Activated naive CD4-positive, alpha-beta T cell treated with anti-CD3 and anti-CD28 coated beads for 36 hours (primary cell): ENCODE measurements around the gene PFKFB3. TPM values are rescaled to one million over a fixed set of nuclear protein-coding genes. Genes with fewer than 3 reads are reported as not detected.
"Not testable (repeated sequence)": the region's sequence is repeated elsewhere in the genome, so short reads cannot be mapped to it uniquely, and the experiment has no call there.

Source experiments
- CTCF ChIA-PET: fragments of 350-600 bp; sonication (Branson Sonifier 250); formaldehyde crosslinking; loops from one replicate; lab custom pipeline; 2021; ENCODE audit warnings: antibody characterized with exemption; lab: Charles Lee
- DNase-seq: peaks from one replicate; pipeline ENCODE4 v3.0.0-alpha.2; 2020
- H3K27ac Mint-ChIP-seq: one replicate; pipeline ENCODE4 v1.8.0; 2021; ENCODE audit warnings: mild to moderate bottlenecking, mixed read lengths
- H3K27me3 Mint-ChIP-seq: one replicate; pipeline ENCODE4 v1.8.0; 2021; ENCODE audit warnings: low read depth, mixed read lengths
- H3K36me3 Mint-ChIP-seq: one replicate; pipeline ENCODE4 v1.8.0; 2021; ENCODE audit warnings: low read depth, mixed read lengths
- H3K4me1 Mint-ChIP-seq: one replicate; pipeline ENCODE4 v1.8.0; 2021; ENCODE audit warnings: low read depth, mixed read lengths
- H3K4me3 Mint-ChIP-seq: one replicate; pipeline ENCODE4 v1.8.0; 2021; ENCODE audit warnings: mild to moderate bottlenecking, moderate library complexity, mixed read lengths
- H3K9me3 Mint-ChIP-seq: one replicate; pipeline ENCODE4 v1.8.0; 2021; ENCODE audit warnings: mixed read lengths
- intact Hi-C: fragments of 100-400 bp; cut with micrococcal nuclease; formaldehyde crosslinking; loops from one replicate; pipeline ENCODE4 v1.15.1; 2023
- total RNA-seq, 2 experiments: library from RNA; stranded (reverse); gene quantifications; one replicate each; pipeline ENCODE4 v1.2.3, GENCODE V29; 2021

PFKFB3 gene
- total RNA-seq, 2 experiments from 2014 or later, result 87.7 to 88.5 TPM

DNA sequence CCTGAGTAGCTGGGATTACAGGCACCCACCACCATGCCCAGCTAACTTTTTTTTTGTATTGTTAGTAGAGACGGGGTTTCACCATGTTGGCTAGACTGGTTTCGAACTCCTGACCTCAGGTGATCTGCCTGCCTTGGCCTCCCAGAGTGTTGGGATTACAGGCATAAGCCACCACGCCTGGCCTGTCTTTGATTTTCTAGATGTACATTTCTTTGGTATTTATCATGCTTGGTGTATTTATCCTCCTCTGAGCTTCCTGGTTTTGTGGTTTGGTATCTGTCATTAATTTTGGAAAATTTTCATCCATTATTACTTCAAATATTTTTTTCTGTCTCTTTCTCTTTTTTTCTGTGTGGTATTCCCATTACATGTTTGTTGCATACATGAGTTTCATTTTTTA, 87.9 kb downstream of the PFKFB3 start:
- H3K4me3 Mint-ChIP-seq, H3K27ac Mint-ChIP-seq, H3K36me3 Mint-ChIP-seq, H3K9me3 Mint-ChIP-seq, DNase-seq, H3K27me3 Mint-ChIP-seq: not testable (repeated sequence)
- H3K4me1 Mint-ChIP-seq, result peaks cover 41% of the 10 kb centered on the region
- CTCF ChIA-PET, result interaction anchor here (0.6 to 1.5 kb wide), 4 partner anchors 10 to 204 kb away, joined by 3 to 5 read pairs (median 4); no protein-coding TSS in a partner anchor
- intact Hi-C loops, result loop anchor here (1.0 kb wide), 1 partner anchor 15 kb away; no protein-coding TSS in a partner anchor

DNA sequence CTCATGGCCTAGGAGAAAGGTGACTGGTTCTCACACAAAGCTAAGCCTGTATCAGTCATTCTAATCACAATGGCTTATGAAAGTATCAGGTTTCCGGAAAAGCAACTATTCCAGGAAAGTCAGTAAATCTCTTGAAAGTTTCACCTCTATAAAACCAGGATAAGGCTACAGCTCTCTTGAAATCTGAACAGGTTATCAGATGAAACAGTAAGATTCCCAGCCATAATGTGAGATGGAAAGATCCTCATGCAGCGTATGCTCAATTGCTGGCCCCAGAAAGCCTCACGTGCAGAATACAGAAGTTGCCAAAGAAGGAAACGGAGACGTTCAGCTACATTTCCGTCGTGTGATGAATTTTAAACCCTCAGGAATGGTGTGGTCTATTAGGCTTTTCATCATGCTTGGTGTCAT, 90.0 kb downstream of the PFKFB3 start:
- Mint-ChIP-seq H3K27ac (peak overlapping the region; percentile 70), H3K36me3 (peaks cover 10% of the 10 kb centered on the region), H3K4me1 (peaks cover 55% of the 10 kb centered on the region), H3K9me3 (peaks cover 5% of the 10 kb centered on the region), H3K4me3 (no peak overlapping the region), H3K27me3 (no peaks in the 10 kb centered on the region)
- intact Hi-C loops, result no loop called here
- no peak for DNase-seq
- CTCF ChIA-PET, result interaction anchor here (1.4 kb wide), 1 partner anchor 17 kb away, joined by 4 read pairs; no protein-coding TSS in a partner anchor

DNA sequence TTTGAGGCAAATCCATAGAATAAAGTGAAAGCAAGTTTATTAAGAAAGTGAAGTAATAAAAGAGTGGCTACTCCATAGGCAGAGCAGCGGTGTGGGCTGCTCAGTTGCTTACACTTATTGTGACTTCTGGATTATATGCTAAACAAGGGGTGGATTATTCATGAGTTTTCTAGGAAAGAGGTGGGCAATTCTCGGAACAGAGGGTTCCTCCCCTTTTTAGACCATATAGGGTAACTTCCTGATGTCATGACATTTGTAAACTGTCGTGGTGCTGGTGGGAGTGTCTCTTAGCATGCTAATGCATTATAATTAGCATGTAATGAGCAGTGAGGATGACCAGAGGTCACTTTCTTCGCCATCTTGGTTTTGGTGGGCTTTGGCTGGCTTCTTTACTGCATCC, 93.7 kb downstream of the PFKFB3 start:
- H3K27me3 Mint-ChIP-seq, H3K36me3 Mint-ChIP-seq: not testable (repeated sequence)
- peak; percentile 18 for DNase-seq

DNA sequence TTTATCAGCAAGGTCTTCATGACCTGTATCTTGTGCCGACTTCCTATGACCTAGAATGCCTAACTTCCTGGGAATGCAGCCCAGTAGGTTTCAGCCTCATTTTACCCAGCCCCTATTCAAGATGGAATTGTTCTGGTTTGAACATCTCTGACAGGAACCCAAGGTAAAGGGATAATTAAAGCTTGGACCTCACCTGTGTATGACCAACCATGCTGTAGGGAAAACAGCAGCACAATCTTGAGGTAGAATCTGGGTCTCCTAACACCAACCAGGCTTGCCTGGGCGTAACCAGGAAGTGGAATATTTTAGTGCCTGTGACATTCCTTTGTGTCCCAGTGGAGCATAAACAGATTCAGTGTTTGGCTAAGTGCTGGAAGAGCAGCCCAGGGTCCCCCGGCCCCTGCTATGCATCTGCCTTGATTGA, 94.1 kb downstream of the PFKFB3 start:
- Mint-ChIP-seq H3K4me3 (no peak overlapping the region), H3K4me1 (peaks cover 76% of the 10 kb centered on the region), H3K9me3 (peaks cover 5% of the 10 kb centered on the region), H3K27ac (peak overlapping the region; percentile 88), H3K36me3 (peaks cover 10% of the 10 kb centered on the region), H3K27me3 (no peaks in the 10 kb centered on the region)
- intact Hi-C loops, result loop anchor here (5.0 kb wide), 1 partner anchor 95 kb away; the partner anchor contains the start of gene PFKFB3
- CTCF ChIA-PET, result interaction anchor here (1.0 kb wide), 1 partner anchor 105 kb away, joined by 6 read pairs; no protein-coding TSS in a partner anchor
- DNase-seq, result no peak

More for the DNA sequence above, 93.7 kb downstream of the PFKFB3 start:
- H3K4me3 Mint-ChIP-seq, CTCF ChIA-PET, H3K9me3 Mint-ChIP-seq: not testable (repeated sequence)
- intact Hi-C loops, result loop anchor here (5.0 kb wide), 1 partner anchor 94 kb away; the partner anchor contains the start of gene PFKFB3
- H3K4me1 Mint-ChIP-seq, result peaks cover 79% of the 10 kb centered on the region
- H3K27ac Mint-ChIP-seq, result peak overlapping the region; percentile 88

DNA sequence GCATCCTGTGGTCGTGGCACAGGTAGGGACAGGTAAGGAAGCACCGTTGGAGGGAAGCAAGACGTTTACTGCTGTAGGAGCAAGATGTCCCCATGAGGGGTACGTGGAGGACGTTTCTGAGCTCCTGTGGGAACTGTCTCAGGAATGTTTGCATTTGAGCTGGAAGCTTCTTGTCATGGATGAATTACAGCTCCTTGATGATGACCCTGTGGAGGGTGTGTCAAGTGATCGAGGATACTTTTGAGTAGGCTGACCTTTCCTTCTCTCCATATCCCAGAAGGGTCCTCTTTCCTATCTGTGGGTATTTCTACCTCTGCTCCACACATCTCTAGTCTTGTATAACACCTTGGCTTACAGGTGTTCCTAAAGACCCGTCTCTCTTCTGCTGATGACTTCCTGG, 94.8 kb downstream of the PFKFB3 start:
- intact Hi-C loops, result loop anchor here (5.0 kb wide), 1 partner anchor 95 kb away; the partner anchor contains the start of gene PFKFB3
- peaks cover 70% of the 10 kb centered on the region for H3K4me1 Mint-ChIP-seq
- CTCF ChIA-PET, result interaction anchor here (1.0 to 1.2 kb wide), 2 partner anchors 22 to 104 kb away, joined by 3 to 6 read pairs; no protein-coding TSS in a partner anchor
- no peak for DNase-seq
- H3K9me3 Mint-ChIP-seq, result peaks cover 5% of the 10 kb centered on the region
- H3K4me3 Mint-ChIP-seq, result no peak overlapping the region
- H3K27me3 Mint-ChIP-seq, result no peaks in the 10 kb centered on the region
- H3K36me3 Mint-ChIP-seq, result peaks cover 10% of the 10 kb centered on the region
- peak overlapping the region; percentile 6 for H3K27ac Mint-ChIP-seq

DNA sequence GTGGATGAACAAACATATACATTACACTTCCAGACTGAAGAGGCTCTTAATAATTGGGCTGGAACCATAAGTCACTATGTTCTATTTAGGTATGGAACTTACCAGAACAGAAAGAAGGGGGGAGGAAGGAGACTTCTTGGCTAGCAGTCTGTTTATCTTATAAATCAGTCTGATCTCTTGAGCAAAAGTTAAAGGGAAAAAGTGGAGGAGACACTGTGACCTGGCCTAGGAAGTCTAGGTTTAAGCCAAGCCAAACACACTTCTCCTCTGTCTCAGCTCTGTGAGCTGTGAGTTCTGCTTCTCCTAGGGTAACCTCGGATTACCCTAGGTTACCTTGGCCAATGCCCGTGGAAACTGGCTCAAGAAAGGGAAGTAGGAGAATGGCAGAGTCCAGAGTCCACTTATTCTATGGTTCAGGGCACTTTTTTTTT, 95.2 kb downstream of the PFKFB3 start:
- Mint-ChIP-seq H3K27me3 (no peaks in the 10 kb centered on the region), H3K9me3 (peaks cover 5% of the 10 kb centered on the region), H3K27ac (peak overlapping the region; percentile 10), H3K4me1 (peaks cover 66% of the 10 kb centered on the region), H3K36me3 (peaks cover 10% of the 10 kb centered on the region), H3K4me3 (no peak overlapping the region)
- DNase-seq, result no peak
- intact Hi-C loops, result loop anchor here (5.0 kb wide), 1 partner anchor 96 kb away; the partner anchor contains the start of gene PFKFB3
- CTCF ChIA-PET, result interaction anchor here (1.0 to 1.2 kb wide), 2 partner anchors 23 to 104 kb away, joined by 3 to 6 read pairs; no protein-coding TSS in a partner anchor

DNA sequence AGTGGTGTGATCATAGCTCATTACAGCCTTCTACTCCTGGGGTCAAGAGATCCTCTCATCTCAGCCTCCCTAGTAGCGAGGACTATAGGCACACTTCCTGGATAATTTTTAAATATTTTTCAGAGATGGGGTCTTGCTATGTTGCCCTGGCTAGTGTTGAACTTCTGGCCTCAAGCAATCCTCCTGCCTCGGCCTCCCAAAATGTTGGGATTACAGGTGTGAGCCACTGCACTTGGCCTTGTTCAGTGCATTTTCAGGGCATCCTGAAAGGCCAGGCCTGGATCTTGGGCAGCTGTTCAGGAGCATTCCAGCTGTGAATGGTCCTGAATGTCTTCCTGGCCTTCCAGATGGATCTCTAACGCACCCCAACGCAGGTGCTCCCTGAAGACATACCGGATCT, 95.7 kb downstream of the PFKFB3 start:
- DNase-seq, result no peak
- H3K9me3 Mint-ChIP-seq, result peaks cover 5% of the 10 kb centered on the region
- peaks cover 64% of the 10 kb centered on the region for H3K4me1 Mint-ChIP-seq
- CTCF ChIA-PET, result interaction anchor here (1.2 kb wide), 1 partner anchor 23 kb away, joined by 3 read pairs; no protein-coding TSS in a partner anchor
- H3K36me3 Mint-ChIP-seq, result peaks cover 10% of the 10 kb centered on the region
- no peak overlapping the region for H3K4me3 Mint-ChIP-seq
- H3K27ac Mint-ChIP-seq, result peak overlapping the region; percentile 91
- intact Hi-C loops, result loop anchor here (5.0 kb wide), 1 partner anchor 96 kb away; the partner anchor contains the start of gene PFKFB3
- no peaks in the 10 kb centered on the region for H3K27me3 Mint-ChIP-seq

DNA sequence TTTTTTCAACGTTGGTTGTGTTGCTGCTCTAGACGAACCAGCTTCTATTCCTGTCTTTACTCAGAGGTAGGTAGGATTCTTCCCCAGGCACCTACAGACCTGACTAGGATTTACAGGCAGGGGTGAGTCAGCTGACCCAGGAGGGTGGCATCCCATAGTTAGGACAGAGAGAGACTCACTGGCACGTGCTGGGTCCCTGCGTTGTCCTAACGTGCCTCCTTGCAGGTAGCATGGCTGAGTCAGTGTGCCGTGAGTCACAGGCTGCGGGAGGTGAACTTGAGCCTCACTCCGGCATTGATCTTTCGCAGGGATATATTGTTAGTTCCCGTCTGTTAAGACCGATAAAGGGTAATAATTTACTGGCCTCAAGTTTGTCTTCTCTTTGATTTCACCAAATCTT, 96.5 kb downstream of the PFKFB3 start:
- DNase-seq, result peak; percentile 62
- Mint-ChIP-seq H3K36me3 (peaks cover 4% of the 10 kb centered on the region), H3K27me3 (no peaks in the 10 kb centered on the region), H3K4me1 (peaks cover 60% of the 10 kb centered on the region), H3K4me3 (peak overlapping the region; percentile 16), H3K27ac (peak overlapping the region; percentile 91), H3K9me3 (peaks cover under 1% of the 10 kb centered on the region)
- intact Hi-C loops, result loop anchor here (5.0 kb wide), 1 partner anchor 97 kb away; the partner anchor contains the start of gene PFKFB3
- CTCF ChIA-PET, result no interaction called here

DNA sequence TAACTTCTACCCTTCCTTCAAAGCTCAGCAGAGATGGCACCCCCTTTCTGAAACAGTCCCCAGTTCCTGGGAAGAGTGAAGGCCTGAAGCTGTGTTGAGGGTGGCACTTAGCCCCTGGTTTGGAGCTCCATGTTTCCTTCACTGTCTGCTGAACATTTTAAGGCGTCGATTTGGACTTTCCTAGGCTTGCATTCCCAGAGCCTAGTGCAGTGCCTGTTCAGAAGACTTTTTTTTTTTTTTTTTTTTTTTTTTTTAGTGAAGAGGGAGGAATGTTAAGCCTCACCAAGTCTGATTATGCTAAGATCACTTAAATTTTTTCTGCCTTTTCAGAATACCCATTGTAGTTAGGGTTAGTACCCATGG, 97.0 kb downstream of the PFKFB3 start:
- Mint-ChIP-seq H3K4me3 (peak overlapping the region; percentile 35), H3K4me1 (peaks cover 55% of the 10 kb centered on the region), H3K27me3 (no peaks in the 10 kb centered on the region), H3K27ac (peak overlapping the region; percentile 91), H3K36me3 (peaks cover 2% of the 10 kb centered on the region), H3K9me3 (no peaks in the 10 kb centered on the region)
- intact Hi-C loops, result loop anchor here (1.0 to 5.0 kb wide), 7 partner anchors 24 to 163 kb away; partner anchors contain the start of gene PFKFB3
- no peak for DNase-seq
- CTCF ChIA-PET, result interaction anchor here (1.0 to 1.1 kb wide), 2 partner anchors 9 to 102 kb away, joined by 4 read pairs; no protein-coding TSS in a partner anchor

DNA sequence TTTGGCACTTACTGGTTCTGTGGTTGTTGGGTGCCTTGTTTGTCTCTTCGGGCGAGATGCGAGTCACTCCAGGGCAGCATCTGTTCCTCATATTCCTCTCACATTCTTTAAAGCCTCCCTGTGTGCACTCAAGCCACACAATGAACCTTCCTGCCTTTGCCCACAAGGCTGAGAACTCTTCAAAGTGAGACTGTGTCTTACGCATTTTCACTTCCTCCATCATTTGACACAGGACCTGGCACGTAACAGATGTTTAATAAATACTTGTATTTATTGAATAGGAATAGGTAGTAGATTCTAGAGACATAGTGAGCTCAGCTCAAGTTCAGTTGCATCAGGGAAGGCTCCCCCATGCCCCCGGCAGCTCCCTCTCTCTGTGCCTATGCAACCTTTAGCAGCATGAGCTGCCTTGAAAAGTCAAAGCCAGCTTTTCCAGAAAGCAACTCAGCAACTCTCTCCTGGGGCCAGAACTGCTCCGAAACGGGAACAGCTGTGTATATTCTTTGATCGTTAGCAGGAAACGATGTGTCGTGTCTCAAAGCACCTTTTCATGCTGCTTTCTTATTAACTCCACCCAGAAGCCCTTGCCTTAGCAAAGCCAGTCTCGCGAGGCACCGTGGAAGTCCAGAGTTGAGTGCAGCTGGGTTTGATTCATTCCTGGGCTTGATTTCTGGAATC, 97.5 kb downstream of the PFKFB3 start:
- Mint-ChIP-seq H3K9me3 (no peaks in the 10 kb centered on the region), H3K27me3 (no peaks in the 10 kb centered on the region), H3K4me3 (peak overlapping the region; percentile 35), H3K4me1 (peaks cover 51% of the 10 kb centered on the region), H3K36me3 (no peaks in the 10 kb centered on the region), H3K27ac (peak overlapping the region; percentile 91)
- peak; percentile 79 for DNase-seq
- CTCF ChIA-PET, result interaction anchor here (0.6 to 1.2 kb wide), 4 partner anchors 9 to 102 kb away, joined by 3 to 5 read pairs (median 4); no protein-coding TSS in a partner anchor
- intact Hi-C loops, result loop anchor here (1.0 to 5.0 kb wide), 6 partner anchors 25 to 164 kb away; no protein-coding TSS in a partner anchor

DNA sequence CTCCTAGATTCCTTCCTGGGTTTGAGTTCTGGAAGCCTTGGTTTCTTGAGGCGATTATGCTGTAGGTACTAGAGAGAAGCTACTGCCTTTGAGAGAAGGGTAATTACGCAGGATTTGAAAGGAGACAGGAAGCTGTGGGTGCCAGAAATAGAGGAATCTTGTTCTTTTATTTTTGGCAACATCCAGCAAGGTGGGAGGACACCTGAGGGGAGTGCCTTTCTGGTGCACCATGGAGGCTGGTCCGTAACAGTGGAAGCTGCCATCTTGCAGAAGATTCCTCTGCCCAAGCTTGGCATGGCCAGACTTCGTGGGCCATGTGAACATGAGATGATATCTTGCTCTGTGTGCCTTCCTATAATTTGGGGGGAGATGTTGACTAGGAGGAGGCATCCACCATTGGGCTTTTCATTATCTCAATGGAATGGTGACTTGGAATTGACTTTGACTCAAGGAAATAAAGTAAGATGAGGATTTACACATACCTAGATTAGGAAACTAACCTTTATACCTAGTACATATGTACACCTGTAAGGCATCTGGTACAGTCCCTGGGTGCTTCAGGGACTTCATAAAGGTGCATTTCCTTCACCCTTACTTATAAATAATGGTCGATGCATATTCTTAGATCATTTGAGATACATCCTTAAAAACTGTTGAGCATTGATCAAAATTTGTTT, 98.2 kb downstream of the PFKFB3 start:
- CTCF ChIA-PET, result interaction anchor here (0.6 to 1.2 kb wide), 6 partner anchors 10 to 372 kb away, joined by 3 to 5 read pairs (median 4); no protein-coding TSS in a partner anchor
- intact Hi-C loops, result loop anchor here (1.0 to 5.0 kb wide), 6 partner anchors 26 to 165 kb away; no protein-coding TSS in a partner anchor
- Mint-ChIP-seq H3K9me3 (no peaks in the 10 kb centered on the region), H3K4me1 (peaks cover 44% of the 10 kb centered on the region), H3K27me3 (no peaks in the 10 kb centered on the region), H3K36me3 (no peaks in the 10 kb centered on the region), H3K4me3 (peak overlapping the region; percentile 35), H3K27ac (peak overlapping the region; percentile 91)
- no peak for DNase-seq
